Endothelial cell of umbilical vein (primary cell): ENCODE data around the gene KISS1R. TPM values are rescaled to one million over a fixed set of nuclear protein-coding genes. Genes with fewer than 3 reads are reported as not detected.

Experiments
- BruUV-seq: library from RNA; stranded (reverse); fragments of 400-500 nt; replicated peaks from 2 replicates; lab custom pipeline; 2021; lab: Mats Ljungman, UMichigan
- CTCF ChIA-PET: fragments of 300-600, 350-600 bp; sonication (Branson Sonifier 250); formaldehyde crosslinking; loops from one replicate; lab custom pipeline; 2021; ENCODE audit warnings: antibody characterized with exemption, inconsistent platforms; lab: Charles Lee
- POLR2A ChIA-PET: fragments of 300-600, 350-600 bp; sonication (Branson Sonifier 250); formaldehyde crosslinking; loops from one replicate; lab custom pipeline; 2021; ENCODE audit warnings: antibody characterized with exemption, inconsistent platforms; lab: Charles Lee
- DNase-seq: peaks from one replicate; pipeline ENCODE4 v3.0.0-alpha.2; 2011; ENCODE audit warnings: low read depth, low spot score
- FAIRE-seq: peaks from 2 replicates; lab custom pipeline; 2011; peaks lifted over from hg19 to GRCh38; lab: Jason Lieb, UNC
- H2AFZ ChIP-seq: 2 replicates; pipeline ENCODE4 v1.6.0; 2012; ENCODE audit warnings: low read depth, low read length, control low read depth, inconsistent platforms
- H3K27ac ChIP-seq: 2 replicates; pipeline ENCODE4 v1.5.1; 2011; ENCODE audit warnings: low read depth, mild to moderate bottlenecking, control low read depth, low read length, moderate library complexity; ENCODE audit not compliant: insufficient read depth
- H3K27me3 ChIP-seq, 2 experiments: 2 replicates each; pipeline versions ENCODE4 v1.6.0 to v1.6.1; 2011; ENCODE audit warnings: low read length in 2 of 2, mixed read lengths in 1 of 2; ENCODE audit not compliant: control insufficient read depth in 2 of 2, insufficient read depth in 2 of 2
- H3K36me3 ChIP-seq, 2 experiments: 2 replicates in 1 of 2; 3 replicates in 1 of 2; pipeline ENCODE4 v1.5.1; 2011; ENCODE audit warnings: low read length in 2 of 2, mild to moderate bottlenecking in 1 of 2, moderate library complexity in 1 of 2; ENCODE audit not compliant: control insufficient read depth in 2 of 2, insufficient read depth in 2 of 2; ENCODE audit errors: extremely low read depth in 1 of 2
- H3K4me1 ChIP-seq: 3 replicates; pipeline ENCODE4 v1.5.1; 2011; ENCODE audit warnings: mild to moderate bottlenecking, low read length; ENCODE audit not compliant: control insufficient read depth, insufficient read depth; ENCODE audit errors: extremely low read depth
- H3K4me2 ChIP-seq: 2 replicates; pipeline ENCODE4 v1.6.1; 2011; ENCODE audit warnings: low read length, control low read depth, mixed read lengths; ENCODE audit not compliant: insufficient read depth
- H3K4me3 ChIP-seq, 3 experiments: fragments of 200-600 bp in 1 of 3; sonication (generic), shearing (Covaris generic) in 1 of 3; replicated peaks in 1 of 3; 2 replicates each; pipeline ENCODE4 v1.5.1; 2011 to 2016; ENCODE audit warnings: control low read depth in 3 of 3, low read length in 3 of 3, mild to moderate bottlenecking in 2 of 3, inconsistent platforms in 1 of 3, low read depth in 1 of 3, moderate library complexity in 1 of 3; ENCODE audit not compliant: insufficient read depth in 1 of 3
- H3K79me2 ChIP-seq: 2 replicates; pipeline ENCODE4 v1.6.0; 2012; ENCODE audit warnings: low read length, inconsistent platforms; ENCODE audit not compliant: control insufficient read depth, insufficient read depth
- H3K9ac ChIP-seq: replicated peaks from 2 replicates; pipeline ENCODE3; 2011; ENCODE audit warnings: low read length, control low read depth; ENCODE audit not compliant: insufficient read depth; ENCODE audit errors: extremely low read depth
- H3K9me1 ChIP-seq: replicated peaks from 3 replicates; pipeline ENCODE4 v1.6.0; 2011; ENCODE audit warnings: mild to moderate bottlenecking, low read length; ENCODE audit not compliant: control insufficient read depth, insufficient read depth; ENCODE audit errors: extremely low read depth
- H3K9me3 ChIP-seq: replicated peaks from 2 replicates; pipeline ENCODE4 v1.5.1; 2012; ENCODE audit warnings: low read length, inconsistent platforms; ENCODE audit not compliant: control insufficient read depth, insufficient read depth
- H4K20me1 ChIP-seq: replicated peaks from 2 replicates; pipeline ENCODE3; 2011; ENCODE audit warnings: mild to moderate bottlenecking, low read length; ENCODE audit not compliant: control insufficient read depth, insufficient read depth; ENCODE audit errors: extremely low read depth
- CTCF ChIP-seq, 2 donors: IDR thresholded peaks; 1 replicate in 1 of 2; 2 replicates in 1 of 2; pipeline ENCODE4 v1.5.1; 2011; ENCODE audit warnings: low read length in 2 of 2, mild to moderate bottlenecking in 2 of 2, moderate library complexity in 2 of 2, control low read depth in 1 of 2, inconsistent platforms in 1 of 2, low read depth in 1 of 2; ENCODE audit not compliant: insufficient read depth in 1 of 2; ENCODE audit errors: extremely low read depth in 1 of 2
- EZH2 ChIP-seq: IDR thresholded peaks from 2 replicates; pipeline ENCODE4 v1.6.1; 2012; ENCODE audit warnings: borderline replicate concordance, low read depth, mild to moderate bottlenecking, moderate library complexity, low read length, inconsistent platforms; ENCODE audit not compliant: severe bottlenecking
- FOS ChIP-seq: IDR thresholded peaks from 2 replicates; pipeline ENCODE4 v1.6.1; 2011; ENCODE audit warnings: mild to moderate bottlenecking, low read length, moderate library complexity, borderline replicate concordance; ENCODE audit not compliant: insufficient read depth
- GATA2 ChIP-seq: IDR thresholded peaks from 2 replicates; pipeline ENCODE4 v1.7.0; 2011; ENCODE audit warnings: low read depth, mild to moderate bottlenecking, moderate library complexity, mixed read lengths, low read length; ENCODE audit not compliant: insufficient read length, insufficient read depth
- JUN ChIP-seq: IDR thresholded peaks from 2 replicates; pipeline ENCODE4 v1.6.1; 2011; ENCODE audit warnings: borderline replicate concordance, low read depth; ENCODE audit not compliant: insufficient read length, insufficient read depth
- MYC ChIP-seq: IDR thresholded peaks from one replicate; pipeline ENCODE4 v1.6.1; 2011; ENCODE audit warnings: mild to moderate bottlenecking, low read depth, low read length
- POLR2A ChIP-seq: IDR thresholded peaks from 2 replicates; pipeline ENCODE4 v1.6.1; 2012; ENCODE audit warnings: low read depth, mild to moderate bottlenecking, control low read depth, low read length
- POLR2AphosphoS5 ChIP-seq: IDR thresholded peaks from 2 replicates; pipeline ENCODE4 v1.6.1; 2012; ENCODE audit warnings: low read depth, mild to moderate bottlenecking, control low read depth, low read length, moderate library complexity; ENCODE audit not compliant: insufficient read depth
- dilution Hi-C: fragments of 300-500 bp; cut with MboI; formaldehyde crosslinking; loops from one replicate; pipeline ENCODE4 v1.15.0; 2019; ENCODE audit warnings: low sequenced_read_pairs; ENCODE audit not compliant: extremely low pct_ligation_motif_present
- intact Hi-C: fragments of 100-400 bp; cut with micrococcal nuclease; formaldehyde crosslinking; loops from one replicate; pipeline ENCODE4 v1.10.0; 2022
- polyA plus RNA-seq, 4 experiments: library from polyadenylated mRNA; depleted of rRNA in 3 of 4; stranded (reverse) in 3 of 4; unstranded in 1 of 4; fragments of >200 nt; gene quantifications; 2 replicates each; pipeline versions ENCODE4 v1.2.1 to v1.2.3, GENCODE V29; 2011 to 2012; ENCODE audit warnings: missing spikeins in 1 of 4
- total RNA-seq: library from RNA; stranded (reverse); gene quantifications from 2 replicates; pipeline ENCODE4 v1.2.3, GENCODE V29; 2021
- TF ChIP-seq, protein P1 (sequence below): IDR thresholded peaks from 2 replicates; pipeline ENCODE4 v1.6.1; 2011; ENCODE audit not compliant: insufficient read depth, insufficient read length

The KISS1R gene
- total and polyA plus RNA-seq, 2 donors (not counting 3 experiments of a cell fraction or from before 2014, with no cell fraction given) = not detected

DNA sequence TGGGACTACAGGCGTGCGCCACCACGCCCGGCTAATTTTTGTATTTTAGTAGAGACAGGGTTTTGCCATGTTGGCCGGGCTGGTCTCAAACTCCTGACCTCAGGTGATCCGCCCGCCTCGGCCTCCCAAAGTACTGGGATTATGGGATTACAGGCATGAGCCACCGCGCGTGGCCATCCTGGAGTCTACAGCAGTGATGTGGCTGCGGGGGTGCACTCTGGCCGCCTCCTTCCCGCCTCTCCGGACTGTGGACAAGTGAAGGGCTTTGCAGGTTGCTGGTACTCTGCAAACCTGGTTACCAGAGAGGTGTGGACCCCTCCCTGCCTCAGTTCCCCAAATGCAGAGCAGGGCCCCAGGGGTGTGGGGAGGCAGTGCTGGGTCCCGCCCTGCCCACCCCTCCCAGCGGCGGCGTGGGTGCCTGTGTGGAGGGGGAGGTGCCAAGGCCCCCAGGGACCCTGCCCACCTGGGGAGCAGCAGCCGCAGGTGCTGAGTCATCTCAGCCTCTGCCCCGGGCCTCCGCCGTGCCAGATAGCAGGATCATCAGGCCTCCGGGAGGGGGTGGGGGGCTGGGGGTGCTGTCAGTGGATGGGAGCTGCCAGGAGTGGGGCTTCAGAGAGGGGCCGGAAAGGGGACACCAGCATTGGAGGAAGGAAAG is 31.8 kb downstream of the KISS1R start:
- H4K20me1 ChIP-seq = no peaks in the 10 kb centered on the region
- no peak overlapping the region for H3K4me2 ChIP-seq
- no peak overlapping the region for H3K9ac ChIP-seq
- FAIRE-seq (no peak), DNase-seq (no peak)
- H3K9me3 ChIP-seq = no peaks in the 10 kb centered on the region
- no peak overlapping the region for H3K27ac ChIP-seq
- H3K27me3 ChIP-seq = no peaks in the 10 kb centered on the region
- no peaks in the 10 kb centered on the region for H3K79me2 ChIP-seq
- no peak for TF ChIP-seq JUN
- no peak for TF ChIP-seq EZH2
- no peak for TF ChIP-seq POLR2A
- TF ChIP-seq, protein P1, sequence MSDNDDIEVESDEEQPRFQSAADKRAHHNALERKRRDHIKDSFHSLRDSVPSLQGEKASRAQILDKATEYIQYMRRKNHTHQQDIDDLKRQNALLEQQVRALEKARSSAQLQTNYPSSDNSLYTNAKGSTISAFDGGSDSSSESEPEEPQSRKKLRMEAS = no peak
- no peak for TF ChIP-seq POLR2AphosphoS5
- TF ChIP-seq FOS = no peak
- no peak for TF ChIP-seq MYC
- TF ChIP-seq CTCF (IDR thresholded peaks at IDR 0.05; ENCODE audit: extremely low read depth in 1 of 2, insufficient read depth in 1 of 2, low read depth in 1 of 2, low read length in 2 of 2) = no peak
- no peak for TF ChIP-seq GATA2
- dilution Hi-C loops = no loop called here
- H3K4me1 ChIP-seq = peaks cover 4% of the 10 kb centered on the region
- POLR2A ChIA-PET = interaction anchor here (0.8 kb wide), 1 partner anchor 425 kb away, joined by 5 read pairs; no protein-coding TSS in a partner anchor
- no peak overlapping the region for H3K4me3 ChIP-seq
- BruUV-seq = no TSS peak
- no peaks in the 10 kb centered on the region for H3K36me3 ChIP-seq
- intact Hi-C loops = no loop called here
- H3K9me1 ChIP-seq = no peaks in the 10 kb centered on the region
- H2AFZ ChIP-seq = no peak overlapping the region
- CTCF ChIA-PET = no interaction called here
